Anterior cingulate cortex (tissue), 58 donors: ENCODE results near the gene ABLIM2.

ENCODE experiments used
- DNase-seq, 58 donors: peaks; one replicate each; lab custom pipeline; 2025; lab: John Stamatoyannopoulos, UW

The ABLIM2 gene

GRCh38 chr4:7971881-7972500, 186.6 kb downstream of the ABLIM2 start:
- no peak for DNase-seq

GRCh38 chr4:7971159-7971631, 187.4 kb downstream of the ABLIM2 start:
- no peak for DNase-seq

- DNase-seq: no peak
Measured at GRCh38 chr4:7970361-7970946, 188.2 kb downstream of the ABLIM2 start.

GRCh38 chr4:7968262-7968896, 190.2 kb downstream of the ABLIM2 start:
- no peak for DNase-seq

GRCh38 chr4:7967501-7968261, 190.9 kb downstream of the ABLIM2 start:
- peak in 3 of 58 donors; percentile 9 to 27 (median 14) for DNase-seq

GRCh38 chr4:7967063-7967440, 191.6 kb downstream of the ABLIM2 start:
- DNase-seq: no peak

GRCh38 chr4:7966281-7967062, 192.1 kb downstream of the ABLIM2 start:
- DNase-seq: no peak

- DNase-seq: no peak
Measured at GRCh38 chr4:7964890-7965662, 193.5 kb downstream of the ABLIM2 start.

GRCh38 chr4:7964459-7964858, 194.2 kb downstream of the ABLIM2 start:
- DNase-seq: no peak

- DNase-seq: no peak
Measured at GRCh38 chr4:7963691-7964090, 194.9 kb downstream of the ABLIM2 start.

GRCh38 chr4:7962609-7963508, 195.8 kb downstream of the ABLIM2 start:
- peak in 1 of 58 donors; percentile 21 for DNase-seq

GRCh38 chr4:7960790-7961655, 197.6 kb downstream of the ABLIM2 start:
- DNase-seq: peak in 32 of 58 donors; percentile 17 to 82 (median 48)

GRCh38 chr4:7960017-7960789, 198.4 kb downstream of the ABLIM2 start:
- peak in 2 of 58 donors; percentile 66 to 76 for DNase-seq

GRCh38 chr4:7959078-7959477, 199.5 kb downstream of the ABLIM2 start:
- no peak for DNase-seq

GRCh38 chr4:7956934-7957656, 201.5 kb downstream of the ABLIM2 start:
- DNase-seq: no peak

- peak in 16 of 58 donors; percentile 21 to 81 (median 52) for DNase-seq
Measured at GRCh38 chr4:7956270-7956808, 202.3 kb downstream of the ABLIM2 start.
